Parathyroid adenoma (tissue), 2 donors: ENCODE results near the gene KBTBD13.

Experiments
- H2AFZ ChIP-seq: fragments of 300-600 bp; sonication (generic); one replicate; pipeline ENCODE4 v1.7.0; 2017; ENCODE audit warnings: antibody characterized with exemption, mild to moderate bottlenecking
- H3K27ac ChIP-seq: fragments of 300-600 bp; sonication (generic); one replicate; pipeline ENCODE4 v1.7.0; 2017
- H3K27me3 ChIP-seq: fragments of 300-600 bp; sonication (generic); one replicate; pipeline ENCODE4 v1.7.0; 2017; ENCODE audit warnings: low read length; ENCODE audit not compliant: control insufficient read depth, insufficient read depth
- H3K36me3 ChIP-seq: fragments of 300-600 bp; sonication (generic); one replicate; pipeline ENCODE4 v1.7.0; 2017; ENCODE audit warnings: low read length; ENCODE audit not compliant: control insufficient read depth, insufficient read depth
- H3K4me1 ChIP-seq: fragments of 300-600 bp; sonication (generic); one replicate; pipeline ENCODE4 v1.7.0; 2017; ENCODE audit warnings: control low read depth
- H3K4me2 ChIP-seq: fragments of 300-600 bp; sonication (generic); one replicate; pipeline ENCODE4 v1.7.0; 2017; ENCODE audit warnings: low read length
- H3K4me3 ChIP-seq: fragments of 300-600 bp; sonication (generic); one replicate; pipeline ENCODE4 v1.7.0; 2017; ENCODE audit warnings: low read depth, low read length
- H3K79me2 ChIP-seq: fragments of 300-600 bp; sonication (generic); one replicate; pipeline ENCODE4 v1.7.0; 2017; ENCODE audit warnings: control low read depth
- H3K9ac ChIP-seq: fragments of 300-600 bp; sonication (generic); one replicate; pipeline ENCODE4 v1.7.0; 2017; ENCODE audit warnings: mild to moderate bottlenecking
- H3K9me3 ChIP-seq: fragments of 300-600 bp; sonication (generic); one replicate; pipeline ENCODE4 v1.7.0; 2017; ENCODE audit warnings: low read length; ENCODE audit not compliant: control insufficient read depth
- TF ChIP-seq, protein P1 (sequence below): fragments of 300-600 bp; sonication (generic); IDR thresholded peaks from one replicate; pipeline ENCODE4 v1.7.0; 2017; ENCODE audit warnings: antibody characterized with exemption, mild to moderate bottlenecking
- donor health status: primary hyperparathyroidism.

Gene KBTBD13

DNA sequence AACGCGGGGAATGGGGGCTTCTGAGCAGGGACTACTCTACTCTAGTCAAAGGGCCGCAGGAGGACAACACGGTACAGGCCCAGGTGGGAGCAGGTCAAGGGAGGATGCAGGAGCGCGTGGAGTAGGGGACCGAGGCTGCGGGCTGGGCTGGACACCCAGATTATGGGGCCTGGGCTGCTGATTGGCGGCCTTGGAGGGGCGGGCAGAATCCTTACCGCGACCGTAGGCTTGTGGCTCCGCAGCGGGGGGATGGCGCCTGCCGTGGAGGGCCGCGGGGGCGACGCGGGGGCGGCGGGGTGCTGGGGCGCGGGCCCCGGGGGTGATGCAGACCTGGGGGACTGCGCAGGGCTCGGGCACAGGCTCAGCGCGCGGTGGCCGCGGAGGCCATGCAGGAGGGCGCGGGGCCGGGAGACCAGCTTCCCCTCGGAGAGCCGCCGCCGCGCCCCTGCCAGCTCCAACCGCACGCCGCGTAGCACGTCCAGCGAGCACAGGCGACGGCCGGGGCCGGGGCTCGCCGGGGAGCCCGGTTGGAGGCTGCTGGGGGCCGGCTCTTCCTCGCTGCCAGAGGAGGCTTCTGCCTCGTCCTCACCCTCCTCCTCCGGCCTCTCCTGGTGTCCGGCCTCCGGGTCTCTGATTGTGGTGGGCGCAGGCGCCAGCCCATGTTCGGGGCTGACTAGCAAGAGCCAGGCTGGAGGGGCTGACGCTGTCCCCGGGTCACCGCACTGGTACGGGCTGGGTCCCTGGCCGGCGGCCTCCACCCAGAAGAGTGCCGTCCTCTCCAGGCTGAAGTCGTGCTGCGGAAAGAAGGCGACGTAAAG, 25.6 kb downstream of the KBTBD13 start:
- no peaks in the 10 kb centered on the region for H3K36me3 ChIP-seq
- H3K4me3 ChIP-seq: no peak overlapping the region
- no peaks in the 10 kb centered on the region for H3K9me3 ChIP-seq
- H3K79me2 ChIP-seq: no peaks in the 10 kb centered on the region
- no peak overlapping the region for H3K4me2 ChIP-seq
- no peaks in the 10 kb centered on the region for H3K4me1 ChIP-seq
- H3K27ac ChIP-seq: no peak overlapping the region
- H3K27me3 ChIP-seq: no peaks in the 10 kb centered on the region
- H3K9ac ChIP-seq: no peak overlapping the region
- TF ChIP-seq, protein P1, sequence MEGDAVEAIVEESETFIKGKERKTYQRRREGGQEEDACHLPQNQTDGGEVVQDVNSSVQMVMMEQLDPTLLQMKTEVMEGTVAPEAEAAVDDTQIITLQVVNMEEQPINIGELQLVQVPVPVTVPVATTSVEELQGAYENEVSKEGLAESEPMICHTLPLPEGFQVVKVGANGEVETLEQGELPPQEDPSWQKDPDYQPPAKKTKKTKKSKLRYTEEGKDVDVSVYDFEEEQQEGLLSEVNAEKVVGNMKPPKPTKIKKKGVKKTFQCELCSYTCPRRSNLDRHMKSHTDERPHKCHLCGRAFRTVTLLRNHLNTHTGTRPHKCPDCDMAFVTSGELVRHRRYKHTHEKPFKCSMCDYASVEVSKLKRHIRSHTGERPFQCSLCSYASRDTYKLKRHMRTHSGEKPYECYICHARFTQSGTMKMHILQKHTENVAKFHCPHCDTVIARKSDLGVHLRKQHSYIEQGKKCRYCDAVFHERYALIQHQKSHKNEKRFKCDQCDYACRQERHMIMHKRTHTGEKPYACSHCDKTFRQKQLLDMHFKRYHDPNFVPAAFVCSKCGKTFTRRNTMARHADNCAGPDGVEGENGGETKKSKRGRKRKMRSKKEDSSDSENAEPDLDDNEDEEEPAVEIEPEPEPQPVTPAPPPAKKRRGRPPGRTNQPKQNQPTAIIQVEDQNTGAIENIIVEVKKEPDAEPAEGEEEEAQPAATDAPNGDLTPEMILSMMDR: no peak
- no peak overlapping the region for H2AFZ ChIP-seq

DNA sequence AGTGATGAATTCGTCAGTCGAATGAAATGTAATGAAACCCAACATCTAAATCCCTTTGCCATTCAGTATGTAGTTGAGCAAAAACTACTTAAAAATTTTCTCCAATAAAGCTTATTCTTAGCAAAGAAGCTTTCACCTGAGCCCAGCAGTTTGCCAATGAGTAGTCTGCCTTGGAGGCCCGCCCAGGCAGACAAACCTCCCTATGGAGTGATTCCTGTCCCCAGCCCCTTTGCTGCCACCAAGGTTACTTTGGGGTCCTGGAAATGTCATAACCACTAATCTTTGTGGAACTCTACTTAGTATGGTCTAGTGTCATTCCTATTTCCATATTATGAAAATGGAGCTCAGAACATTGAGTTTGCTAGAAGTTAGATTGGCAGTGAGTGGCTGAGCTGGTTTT, 26.4 kb downstream of the KBTBD13 start:
- H3K36me3 ChIP-seq: no peaks in the 10 kb centered on the region

DNA sequence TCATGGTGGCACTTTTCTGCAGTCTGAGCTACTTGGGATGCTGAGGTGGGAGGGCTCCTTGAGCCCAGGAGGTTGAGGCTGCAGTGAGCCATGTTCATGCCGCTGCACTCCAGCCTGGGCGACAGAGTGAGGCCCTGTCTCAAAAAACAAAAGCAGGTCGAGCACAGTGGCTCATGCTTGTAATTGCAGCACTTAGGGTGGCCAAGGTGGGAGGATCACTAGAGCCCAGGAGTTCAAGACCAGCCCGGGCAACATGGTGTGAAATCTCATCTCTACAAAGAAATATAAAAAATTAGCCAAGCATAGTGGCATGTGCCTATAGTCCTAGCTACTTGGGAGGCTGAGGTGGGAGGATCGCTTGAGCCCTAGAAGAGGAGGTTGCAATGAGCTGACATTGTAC, 28.5 kb downstream of the KBTBD13 start:
- Histone ChIP-seq H3K4me1 (no peaks in the 10 kb centered on the region), H3K27me3 (no peaks in the 10 kb centered on the region), H3K79me2 (no peaks in the 10 kb centered on the region), H3K9ac (no peak overlapping the region), H3K4me2 (no peak overlapping the region), H3K27ac (no peak overlapping the region), H3K36me3 (no peaks in the 10 kb centered on the region), H3K4me3 (no peak overlapping the region), H3K9me3 (no peaks in the 10 kb centered on the region), H2AFZ (no peak overlapping the region)
- TF ChIP-seq, protein P1: no peak

More for the DNA sequence above, 26.4 kb downstream of the KBTBD13 start:
- TF ChIP-seq, protein P1: no peak
- H3K27ac ChIP-seq: no peak overlapping the region
- H3K79me2 ChIP-seq: no peaks in the 10 kb centered on the region
- H2AFZ ChIP-seq: no peak overlapping the region
- no peaks in the 10 kb centered on the region for H3K27me3 ChIP-seq
- H3K4me2 ChIP-seq: no peak overlapping the region
- no peaks in the 10 kb centered on the region for H3K9me3 ChIP-seq
- H3K9ac ChIP-seq: no peak overlapping the region
- no peaks in the 10 kb centered on the region for H3K4me1 ChIP-seq
- no peak overlapping the region for H3K4me3 ChIP-seq

DNA sequence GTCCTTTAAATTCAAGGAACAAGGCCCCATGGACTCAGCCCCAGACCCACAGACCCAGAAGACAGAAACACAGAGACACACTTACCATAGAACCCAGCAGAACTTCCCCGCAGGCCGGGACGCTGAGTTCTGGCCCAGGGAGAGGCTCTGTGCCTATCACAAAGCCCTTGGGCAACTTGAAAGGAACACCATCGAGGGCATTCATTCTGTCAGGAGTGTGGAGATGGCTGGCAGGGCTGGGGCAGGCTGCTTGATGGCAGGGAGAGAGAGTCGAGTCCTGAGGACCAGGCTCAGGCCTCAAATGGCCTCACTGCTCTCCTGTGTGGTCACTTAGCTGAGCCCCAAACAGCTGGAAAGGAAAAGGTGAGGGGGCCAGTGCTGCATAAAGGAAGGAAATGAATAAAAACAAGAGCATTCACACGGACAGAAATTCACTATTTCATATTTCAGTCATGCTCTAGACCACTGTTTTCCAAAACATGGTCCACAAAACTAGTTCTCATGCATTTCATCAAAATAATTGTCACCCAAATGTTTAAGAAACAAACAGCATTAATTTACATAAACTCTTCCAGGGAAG, 29.6 kb downstream of the KBTBD13 start:
- Histone ChIP-seq H3K4me1 (no peaks in the 10 kb centered on the region), H3K4me3 (no peak overlapping the region), H3K27me3 (no peaks in the 10 kb centered on the region), H3K4me2 (no peak overlapping the region), H3K9ac (no peak overlapping the region), H3K79me2 (no peaks in the 10 kb centered on the region), H3K36me3 (no peaks in the 10 kb centered on the region), H2AFZ (no peak overlapping the region), H3K27ac (no peak overlapping the region), H3K9me3 (no peaks in the 10 kb centered on the region)
- TF ChIP-seq, protein P1: no peak
